Renal cortical epithelial cell (primary cell): ENCODE measurements around the gene DPP4. TPM values are rescaled to one million over a fixed set of nuclear protein-coding genes. Genes with fewer than 3 reads are reported as not detected.

ENCODE experiments used
- DNase-seq: peaks from one replicate; pipeline ENCODE4 v3.0.0-alpha.2; 2011; ENCODE audit warnings: low read depth
- total RNA-seq: library from RNA; depleted of rRNA; stranded (reverse); fragments of >200 nt; gene quantifications from 2 replicates; pipeline ENCODE4 v1.2.3, GENCODE V29; 2014

DPP4 gene
- total RNA-seq, 1 donor from 2014 or later, result 65.7 TPM

DNA sequence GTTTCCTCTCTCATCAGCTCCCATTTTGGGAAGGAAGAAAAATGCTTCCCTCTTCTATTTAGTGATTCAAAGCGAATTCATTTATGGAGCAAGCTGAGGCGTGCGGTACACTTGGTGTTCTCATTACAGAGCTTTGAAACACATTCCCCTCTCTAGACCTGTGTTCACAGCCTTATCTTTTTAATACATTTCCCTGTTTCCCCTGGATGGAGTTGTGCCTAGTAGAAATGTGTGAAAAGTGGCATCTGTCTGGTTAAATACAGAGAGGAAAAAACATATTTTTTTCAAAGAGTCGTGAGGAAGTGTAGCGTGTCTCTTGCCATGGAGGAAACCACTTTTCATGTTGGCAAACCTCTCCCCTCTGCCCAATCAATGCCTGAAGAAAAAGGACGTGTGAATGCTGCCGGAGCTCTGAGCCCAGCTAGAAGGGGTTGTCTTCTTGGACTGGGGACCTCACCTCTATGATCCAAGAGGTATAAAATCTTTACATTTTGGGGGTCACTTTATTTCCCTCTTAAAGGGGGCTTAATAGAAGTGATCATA lies 52.4 kb downstream of the DPP4 start:
- no peak for DNase-seq

DNA sequence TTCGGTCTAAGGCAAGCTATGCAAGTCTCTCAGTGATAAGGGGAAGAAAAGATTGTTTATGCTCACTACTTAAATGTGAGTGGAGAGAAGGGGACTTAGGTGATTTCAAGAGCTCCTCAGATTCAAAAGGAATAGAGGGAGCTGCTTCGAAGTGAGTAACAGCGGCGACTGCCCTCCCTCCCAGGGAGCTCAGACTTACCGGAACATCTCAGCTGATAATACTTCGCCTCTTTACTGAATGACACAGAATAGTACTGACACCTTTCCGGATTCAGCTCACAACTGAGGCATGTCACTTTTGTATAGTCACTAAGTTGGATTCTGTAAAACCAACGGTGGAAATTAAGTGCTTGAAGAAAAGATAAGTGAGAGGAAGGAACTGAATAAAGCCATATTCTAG lies 55.5 kb downstream of the DPP4 start:
- DNase-seq, result no peak

DNA sequence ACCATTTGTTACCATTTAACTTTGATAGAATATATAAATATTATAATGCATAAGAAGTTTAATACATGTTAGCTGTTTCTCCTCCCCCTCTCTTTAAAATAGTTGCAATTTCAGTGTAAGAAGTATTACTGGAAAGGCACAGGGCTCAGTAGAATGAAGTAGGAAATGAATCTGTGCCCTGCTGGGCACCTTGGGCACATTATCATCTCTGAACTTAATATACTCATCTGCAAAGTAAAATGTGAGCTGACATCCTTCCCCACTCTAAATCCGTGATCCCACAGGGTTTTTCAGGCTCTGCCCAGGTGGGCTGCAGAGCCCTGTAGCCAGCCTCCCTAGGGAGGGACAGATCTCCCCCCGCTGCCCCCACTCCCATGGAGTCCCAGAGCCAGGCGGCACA lies 56.8 kb downstream of the DPP4 start:
- no peak for DNase-seq

DNA sequence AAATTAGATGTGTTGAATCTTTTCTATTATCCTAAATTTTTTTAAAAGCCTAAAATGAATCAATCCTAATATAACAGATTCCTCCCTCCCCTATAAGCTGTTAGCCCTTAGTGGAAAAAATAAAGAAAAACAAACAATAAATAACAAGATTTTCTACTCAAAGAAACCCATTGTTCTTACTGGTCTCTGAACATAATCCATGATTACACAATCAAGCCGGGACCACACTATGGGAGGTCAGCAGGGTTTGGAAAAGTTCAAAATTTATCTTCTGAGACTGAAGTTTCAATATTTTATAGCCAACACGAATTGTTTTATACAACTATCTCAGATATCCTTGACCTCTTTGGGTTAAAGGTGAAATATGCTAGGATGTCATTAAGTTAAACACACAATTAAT lies 57.9 kb downstream of the DPP4 start:
- DNase-seq, result no peak

DNA sequence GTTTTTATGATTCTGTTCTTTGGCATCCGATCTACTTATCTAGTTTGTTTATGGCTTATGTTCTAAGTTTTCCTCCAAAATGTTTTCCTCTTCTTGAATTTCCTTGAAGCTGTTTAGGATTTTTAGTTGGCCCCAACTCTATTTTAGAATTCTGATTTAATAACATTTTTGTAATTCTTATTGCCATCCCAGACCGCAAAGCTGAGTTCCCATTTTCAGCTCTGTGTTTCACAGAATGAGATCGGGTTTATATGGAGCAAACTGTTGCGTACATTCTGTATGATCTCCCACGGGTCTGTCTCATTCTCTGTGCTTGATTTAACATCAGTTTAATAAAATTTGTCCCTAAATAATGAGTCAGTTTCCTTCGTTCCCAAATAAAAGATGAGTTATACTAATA lies 59.3 kb downstream of the DPP4 start:
- DNase-seq, result no peak

DNA sequence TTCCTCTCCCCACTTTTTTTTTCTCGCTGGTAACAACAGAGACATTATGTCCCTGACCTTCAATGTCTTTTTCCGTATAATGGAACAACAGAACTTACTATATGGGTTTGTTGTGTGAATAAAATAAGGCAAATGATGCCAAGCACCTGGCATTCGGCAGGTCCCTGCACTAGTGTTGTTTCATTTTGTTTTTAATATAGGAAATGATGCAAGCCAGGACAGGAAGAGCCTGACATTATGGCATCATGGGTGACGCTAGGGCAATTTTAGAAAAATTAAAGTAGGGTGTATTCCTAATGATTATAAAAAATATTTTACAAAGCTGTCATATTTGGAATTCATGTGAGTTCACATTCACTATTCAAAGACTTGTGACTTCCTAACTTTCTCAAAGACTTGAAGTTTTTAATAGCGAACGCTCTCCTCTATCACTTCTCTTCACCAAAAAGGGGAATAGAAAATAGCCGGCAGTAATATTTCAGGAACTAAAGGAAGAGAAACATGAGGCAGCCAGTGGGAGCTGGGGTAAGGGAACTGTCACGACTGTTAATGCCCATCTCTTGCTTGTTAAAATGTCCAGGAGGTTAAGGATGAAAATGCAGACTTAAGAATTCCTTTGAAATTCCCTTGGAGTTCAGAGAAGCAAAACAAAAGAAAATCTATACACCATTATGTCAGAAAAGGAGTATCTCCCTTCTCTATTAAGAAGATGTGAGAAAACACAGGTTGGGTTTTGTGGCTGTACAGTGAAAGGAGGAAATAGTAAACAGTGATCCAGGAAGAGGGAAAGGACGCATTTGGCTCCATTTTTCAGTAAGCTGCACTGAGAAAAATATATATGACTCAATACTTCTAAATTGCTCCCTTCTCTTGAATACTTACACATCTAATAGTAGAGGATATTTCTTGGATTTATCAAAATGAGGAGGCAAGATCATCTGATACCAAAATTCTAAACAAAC lies 60.2 kb downstream of the DPP4 start:
- no peak for DNase-seq

DNA sequence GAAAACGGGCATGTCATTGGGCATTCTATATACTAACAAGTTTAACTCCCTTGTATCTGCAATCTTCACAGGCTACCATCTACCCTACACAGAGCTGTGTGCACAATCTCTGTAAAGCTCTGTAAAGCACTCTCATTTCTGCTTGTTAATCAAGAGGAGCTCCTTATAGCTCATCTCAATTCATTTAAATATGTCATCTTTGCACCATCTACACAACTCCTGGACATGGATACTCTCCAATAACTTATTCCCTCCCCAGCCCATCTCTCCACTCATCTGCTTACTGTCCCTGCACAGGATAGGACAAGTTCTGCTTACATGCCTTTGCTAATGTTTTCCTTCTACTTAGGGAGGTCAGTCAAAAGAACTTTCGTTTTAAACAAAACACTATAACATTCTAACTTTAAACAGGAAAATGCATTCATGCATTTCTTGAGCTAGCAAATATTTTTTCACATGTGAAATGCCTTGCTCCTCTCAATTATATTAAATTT lies 61.4 kb downstream of the DPP4 start:
- DNase-seq, result no peak

DNA sequence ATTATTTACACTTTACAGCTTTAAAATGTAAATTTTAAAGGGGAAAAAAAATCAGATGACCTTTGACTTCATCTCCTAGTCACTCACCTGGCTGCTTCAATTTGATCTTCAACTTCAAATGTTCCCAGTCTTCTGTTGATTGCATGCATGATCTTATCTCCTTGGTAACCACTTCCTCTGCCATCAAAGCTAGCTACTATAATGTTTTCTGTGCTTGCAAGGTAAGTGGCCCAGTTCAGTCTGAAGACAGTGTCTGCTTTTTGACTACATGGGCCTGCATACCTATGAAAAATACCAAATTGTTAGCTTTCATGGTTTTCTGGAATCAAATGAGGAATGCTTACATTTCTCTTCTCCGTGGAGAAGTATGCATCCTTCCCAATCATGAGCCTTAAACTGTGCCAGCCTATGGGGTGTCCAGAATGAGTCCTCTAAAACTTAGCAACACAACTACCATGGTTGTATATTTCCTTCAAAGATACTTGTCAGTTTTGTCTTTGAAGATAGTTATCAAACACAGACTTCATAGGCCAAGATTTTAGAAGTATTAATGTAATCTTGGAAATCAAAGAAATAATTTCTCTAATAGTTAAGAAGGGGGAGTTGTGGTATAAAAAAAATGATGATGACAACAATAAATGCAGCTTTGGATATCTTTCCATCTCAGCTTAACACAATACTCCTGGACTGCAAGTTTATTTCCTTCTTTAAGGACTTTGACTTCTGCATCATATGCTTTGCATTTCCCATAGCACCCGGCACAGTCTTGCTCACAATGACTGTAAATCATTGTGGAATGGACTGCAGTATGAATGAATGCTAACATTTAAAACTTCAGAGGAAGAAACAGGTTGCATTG lies 62.1 kb downstream of the DPP4 start:
- no peak for DNase-seq

DNA sequence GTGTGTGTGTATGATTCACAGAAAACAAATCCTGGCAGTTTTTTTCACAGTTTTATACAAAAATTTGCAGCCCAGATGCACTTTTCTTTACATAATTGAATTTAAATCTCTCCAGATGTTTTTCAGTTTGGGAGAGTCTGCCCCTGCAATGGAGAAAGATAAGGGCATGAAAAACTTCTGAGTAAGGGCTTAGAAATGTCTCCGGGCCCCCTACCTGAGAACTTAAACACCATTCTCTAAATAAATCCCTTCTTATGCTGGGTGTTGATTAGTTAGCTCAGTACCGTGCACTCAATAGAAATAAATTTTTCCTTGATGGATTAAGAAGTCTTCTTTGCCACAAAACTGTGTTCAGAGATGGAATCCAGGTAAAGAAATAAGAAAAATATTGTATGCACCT lies 64.5 kb downstream of the DPP4 start:
- no peak for DNase-seq

DNA sequence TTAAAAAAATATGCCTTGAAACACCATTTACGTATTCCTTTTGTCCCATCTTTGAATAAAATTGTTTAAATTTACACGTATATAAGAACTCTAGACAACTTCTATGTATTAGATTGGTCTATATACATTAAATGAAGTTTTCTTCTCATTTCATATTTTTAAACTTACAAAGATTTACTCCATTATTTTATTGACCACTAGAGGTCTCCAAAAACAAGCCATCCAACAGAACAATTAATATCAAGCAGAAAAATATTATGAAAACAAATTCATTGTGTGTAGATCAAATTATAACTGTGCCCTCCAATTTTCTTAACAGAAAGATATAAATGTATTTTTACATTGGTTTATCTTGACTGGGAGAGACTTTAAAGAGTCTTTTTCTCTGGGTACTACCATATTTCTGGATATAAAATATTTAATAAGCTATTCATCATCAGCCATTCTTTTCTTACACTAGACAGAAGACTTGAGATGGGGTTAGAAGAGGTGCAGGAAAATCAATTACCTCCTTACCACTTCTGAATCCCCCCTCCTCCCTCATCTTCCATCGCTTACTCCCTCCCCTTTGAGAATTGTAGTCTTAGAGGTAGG lies 66.5 kb downstream of the DPP4 start:
- peak; percentile 14 for DNase-seq

DNA sequence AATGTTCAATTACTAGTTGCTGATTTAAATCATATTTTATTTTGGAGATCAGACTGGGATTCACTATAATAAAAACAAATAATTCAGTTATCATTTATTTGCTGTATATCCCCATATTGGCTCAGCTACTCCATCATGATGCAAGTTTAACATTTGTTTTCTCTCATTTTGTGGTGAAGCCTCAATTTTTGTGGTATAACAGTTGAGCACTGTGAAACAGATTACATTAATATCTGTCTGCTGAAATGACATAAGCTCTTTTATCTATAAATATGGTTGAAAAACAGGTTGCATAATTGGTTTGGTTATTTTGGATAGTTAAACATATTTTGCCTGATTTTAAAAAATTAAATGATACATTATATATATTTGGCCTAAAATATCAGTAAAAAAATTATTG lies 67.7 kb downstream of the DPP4 start:
- DNase-seq, result no peak

DNA sequence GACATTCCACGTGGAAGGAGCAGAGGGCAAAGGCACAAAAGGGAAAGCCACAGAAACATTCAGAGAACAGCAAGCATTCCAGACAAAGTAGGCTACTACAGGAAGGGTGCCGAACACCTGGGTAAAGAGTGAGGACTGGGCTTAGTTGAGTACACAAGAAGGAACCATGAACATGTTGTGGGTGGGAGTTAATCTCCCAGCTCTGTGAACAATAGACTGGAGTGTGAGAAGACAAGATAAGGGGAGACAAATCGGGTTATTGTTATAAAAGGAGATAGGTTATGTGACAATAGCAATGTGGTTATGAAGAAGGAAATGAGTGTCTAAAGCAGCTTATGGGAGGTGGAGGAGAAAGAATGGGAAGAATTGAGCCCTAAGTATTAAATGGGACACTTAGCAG lies 70.0 kb downstream of the DPP4 start:
- no peak for DNase-seq

DNA sequence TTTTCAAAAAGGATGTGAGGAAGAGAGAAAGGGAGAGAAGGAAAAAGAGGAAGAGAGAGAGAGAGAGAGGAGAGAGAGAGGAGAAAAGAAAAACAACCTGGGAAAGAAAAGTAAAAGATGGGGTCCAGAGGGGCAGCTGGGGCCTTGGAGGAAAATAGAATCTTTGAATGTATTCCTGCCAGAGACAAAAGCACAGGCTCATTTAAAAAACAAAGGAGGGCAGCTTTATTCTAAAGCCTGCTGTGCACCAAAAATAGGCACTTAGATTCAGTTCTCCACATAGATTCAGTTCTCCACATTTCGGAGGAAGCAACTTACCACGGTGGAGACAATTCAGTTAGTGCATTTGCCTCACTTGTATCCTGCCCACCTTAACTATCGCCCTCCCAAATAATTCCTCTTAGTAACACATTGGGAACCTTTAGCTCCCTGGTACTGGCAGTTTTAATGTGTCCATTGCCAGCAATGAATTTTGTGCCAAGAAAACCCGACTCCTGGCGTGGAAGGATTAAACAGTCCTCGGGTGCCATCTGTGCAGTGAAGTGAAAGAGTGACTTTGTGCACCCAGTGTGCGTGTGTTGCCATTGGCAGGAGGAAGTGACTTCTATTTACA lies 71.3 kb downstream of the DPP4 start:
- no peak for DNase-seq

DNA sequence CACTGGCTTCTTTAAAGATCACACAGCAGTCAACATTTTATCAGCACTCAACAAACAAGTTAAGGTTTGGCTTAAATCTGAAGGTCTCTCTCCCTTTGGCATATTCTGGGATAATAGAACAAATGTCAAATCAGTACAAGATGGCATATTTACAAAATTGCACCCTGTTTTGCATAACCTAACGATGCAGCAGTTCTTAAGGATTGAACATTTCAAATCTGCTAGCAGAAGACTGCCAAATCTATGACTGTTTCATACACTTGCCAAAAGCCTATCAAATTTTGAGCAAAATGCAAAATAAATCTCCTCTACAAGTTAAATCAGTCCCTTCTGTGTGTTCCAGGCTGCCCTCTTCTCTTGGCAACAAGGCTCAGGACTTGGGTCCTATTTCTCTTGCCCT lies 73.6 kb downstream of the DPP4 start:
- no peak for DNase-seq

DNA sequence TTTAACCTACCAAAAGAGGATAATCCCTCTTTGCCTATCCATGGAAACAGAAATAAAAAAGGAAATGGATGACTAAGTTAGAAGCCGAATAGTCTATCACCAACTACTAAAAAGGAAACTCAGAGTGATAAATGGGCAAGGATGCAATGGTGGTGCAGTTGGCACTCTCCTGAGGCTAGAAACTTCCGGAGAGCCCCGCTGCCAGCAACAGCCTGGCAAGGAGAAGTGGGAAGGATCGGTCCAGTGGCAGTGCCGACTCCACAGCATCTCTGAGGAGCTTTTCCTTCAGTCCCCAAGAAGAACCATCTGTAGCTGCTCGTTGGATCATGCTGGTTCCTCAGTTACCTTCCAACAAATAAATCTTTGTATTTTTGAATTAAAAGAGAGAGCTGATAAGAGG lies 74.7 kb downstream of the DPP4 start:
- no peak for DNase-seq

DNA sequence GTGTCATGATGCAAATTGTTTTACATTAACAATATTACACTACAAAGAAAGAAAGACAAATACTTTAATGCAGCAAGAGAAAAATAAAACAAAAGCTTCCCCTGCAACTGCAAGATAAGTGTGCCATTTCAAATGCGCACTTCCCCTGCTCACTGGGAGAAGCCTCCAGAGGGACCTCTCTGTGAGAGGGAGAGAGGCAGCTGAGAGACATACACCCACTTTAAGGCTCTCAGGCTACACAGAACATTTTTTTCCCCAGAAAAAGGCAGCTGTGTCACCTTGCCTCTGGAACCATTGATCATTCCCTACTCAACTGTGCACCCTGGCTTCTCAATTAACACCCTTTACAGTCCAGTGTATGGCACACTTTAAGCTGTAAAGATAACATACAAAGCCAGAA lies 75.2 kb downstream of the DPP4 start:
- DNase-seq, result no peak

DNA sequence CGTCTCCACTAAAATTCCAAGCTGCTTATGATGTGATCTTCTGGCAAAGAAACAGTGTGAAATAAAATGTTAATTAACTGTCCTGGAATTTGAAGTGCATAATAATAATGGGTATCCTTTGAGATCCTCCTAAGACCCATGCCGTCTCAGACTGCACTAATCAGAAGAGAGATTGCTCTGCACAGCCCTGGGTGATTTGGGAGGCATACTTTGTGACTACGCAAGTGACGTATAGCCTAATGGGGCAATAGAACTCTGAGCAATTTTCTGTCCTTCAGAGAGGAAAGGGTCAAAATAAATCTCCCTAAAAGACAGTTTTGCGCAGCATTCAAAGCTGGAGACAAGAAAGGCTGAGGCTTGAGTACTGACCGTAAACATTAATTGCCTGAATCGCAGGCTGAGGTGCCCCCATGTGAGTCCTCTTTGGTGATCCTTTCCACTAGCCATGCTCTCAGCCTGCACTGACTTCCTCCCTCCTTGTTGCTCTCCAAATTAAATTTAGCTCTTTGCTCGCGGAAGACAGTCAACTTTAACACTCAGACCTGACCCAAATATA lies 76.0 kb downstream of the DPP4 start:
- no peak for DNase-seq

DNA sequence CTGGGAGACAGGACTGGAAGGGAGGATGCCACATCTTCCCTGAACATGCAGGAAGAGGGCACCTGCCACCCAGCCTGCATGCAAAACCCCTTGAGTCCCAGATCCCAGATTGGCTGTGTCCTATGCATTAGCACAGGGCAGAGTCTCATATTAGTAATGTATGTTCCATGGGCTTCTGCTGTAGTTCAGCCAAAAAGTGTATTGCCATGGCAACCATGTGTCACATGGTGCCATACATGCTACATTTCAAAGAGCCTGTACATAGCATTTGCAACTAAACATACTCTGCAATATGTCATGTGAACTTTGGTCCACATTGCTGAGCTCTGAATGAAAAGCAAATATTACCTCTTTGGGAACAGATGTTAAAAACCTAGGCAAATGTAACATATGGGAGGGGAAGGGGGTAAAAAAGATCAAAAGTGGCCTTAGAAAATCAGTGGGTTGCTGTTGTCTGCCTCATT lies 78.4 kb downstream of the DPP4 start:
- no peak for DNase-seq

DNA sequence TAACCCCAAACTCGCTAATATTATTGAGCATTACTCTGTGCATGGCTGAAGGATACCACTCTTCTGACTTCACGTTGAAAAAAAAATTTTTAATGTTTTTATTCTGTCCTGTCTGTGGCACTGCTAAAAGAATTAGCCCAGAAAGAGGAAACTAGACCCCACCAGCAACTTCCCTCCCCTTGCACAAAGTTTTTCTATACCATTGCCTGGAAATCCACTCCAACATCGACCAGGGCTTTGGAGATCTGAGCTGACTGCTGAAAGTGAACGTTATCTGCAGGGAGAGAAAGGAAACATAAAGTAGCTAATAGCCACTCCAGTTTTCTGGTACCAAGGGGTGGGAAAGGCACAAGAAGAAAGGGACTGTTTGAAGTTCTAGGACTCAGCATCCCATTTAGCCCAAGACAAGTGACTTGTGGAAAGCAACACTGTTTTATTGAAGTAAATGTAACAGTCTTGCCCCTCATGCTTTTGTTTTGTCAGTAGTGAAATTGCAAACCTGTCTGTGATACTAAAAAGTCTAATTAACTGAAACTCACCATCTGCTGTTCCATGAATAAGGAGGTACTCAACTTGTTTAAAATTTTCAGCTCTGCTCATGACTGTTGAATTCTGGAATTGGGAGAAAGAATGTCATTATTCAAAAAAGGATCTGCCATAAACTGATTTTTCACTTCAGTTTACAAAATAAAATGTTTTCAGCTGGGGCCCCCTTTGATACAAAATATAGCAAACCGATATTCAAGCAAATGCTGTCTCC lies 79.1 kb downstream of the DPP4 start:
- DNase-seq, result no peak

DNA sequence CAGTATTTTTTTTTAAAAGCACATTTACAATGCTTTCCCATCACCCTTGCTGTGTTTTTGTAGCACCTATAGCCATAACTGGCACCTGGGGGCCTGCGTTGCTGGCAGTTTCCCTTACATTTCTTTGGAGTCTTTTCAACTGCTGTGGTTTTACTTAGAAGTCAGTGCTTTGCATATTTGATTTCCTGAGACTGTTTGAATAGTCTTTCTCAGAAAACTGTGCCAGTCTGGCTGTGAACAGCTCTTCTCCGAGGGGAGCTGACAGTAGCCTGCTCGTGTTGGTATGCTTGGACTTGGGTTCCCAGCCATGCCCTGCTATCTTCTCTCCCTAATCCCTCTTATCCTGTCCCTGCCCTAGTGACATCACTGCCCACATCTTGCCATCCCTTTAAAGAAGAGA lies 81.5 kb downstream of the DPP4 start:
- DNase-seq, result no peak
